Caco-2 (cell line): Measurements from ENCODE around the gene SCGB3A1. TPM values are rescaled to one million over a fixed set of nuclear protein-coding genes. Genes with fewer than 3 reads are reported as not detected.

Experiments used
- BruUV-seq: library from RNA; stranded (reverse); fragments of 400-500 nt; replicated peaks from 2 replicates; lab custom pipeline; 2021; lab: Mats Ljungman, UMichigan
- CTCF ChIA-PET: fragments of 300-600 bp; sonication (Branson Sonifier 250); formaldehyde crosslinking; loops from one replicate; lab custom pipeline; 2022; ENCODE audit warnings: antibody characterized with exemption; lab: Charles Lee
- POLR2A ChIA-PET: fragments of 300-600 bp; sonication (Branson Sonifier 250); formaldehyde crosslinking; loops from one replicate; lab custom pipeline; 2022; ENCODE audit warnings: antibody characterized with exemption; lab: Charles Lee
- DNase-seq, 2 experiments: peaks; one replicate each; pipeline versions ENCODE4 v3.0.0 to v3.0.0-alpha.2; 2020 to 2022
- H3K27me3 ChIP-seq: replicated peaks from 2 replicates; pipeline ENCODE4 v1.6.0; 2011; ENCODE audit warnings: low read length; ENCODE audit not compliant: control insufficient read depth, insufficient read depth
- H3K36me3 ChIP-seq: 2 replicates; pipeline ENCODE4 v1.5.1; 2011; ENCODE audit warnings: low read length; ENCODE audit not compliant: control insufficient read depth, insufficient read depth
- H3K4me1 ChIP-seq: fragments of 250-450 bp; sonication (Bioruptor Pico); 2 replicates; pipeline ENCODE4 v1.5.1; 2020; ENCODE audit warnings: mild to moderate bottlenecking
- H3K4me3 ChIP-seq: 2 replicates; pipeline ENCODE4 v1.5.1; 2011; ENCODE audit warnings: low read depth, mild to moderate bottlenecking, control low read depth, low read length
- H3K9me3 ChIP-seq: fragments of 250-450 bp; sonication (Bioruptor Pico); 2 replicates; pipeline ENCODE4 v1.5.1; 2020; ENCODE audit warnings: mild to moderate bottlenecking, moderate library complexity
- H3K27ac Mint-ChIP-seq: one replicate; pipeline ENCODE4 v1.8.0; 2022; ENCODE audit warnings: mixed read lengths; ENCODE audit not compliant: unreplicated experiment
- H3K27me3 Mint-ChIP-seq: one replicate; pipeline ENCODE4 v1.8.0; 2022; ENCODE audit warnings: mixed read lengths; ENCODE audit not compliant: insufficient read depth, unreplicated experiment
- H3K36me3 Mint-ChIP-seq: one replicate; pipeline ENCODE4 v1.8.0; 2022; ENCODE audit warnings: mild to moderate bottlenecking, mixed read lengths; ENCODE audit not compliant: insufficient read depth, unreplicated experiment
- H3K4me1 Mint-ChIP-seq: one replicate; pipeline ENCODE4 v1.8.0; 2022; ENCODE audit warnings: low read depth, mixed read lengths; ENCODE audit not compliant: unreplicated experiment
- H3K4me3 Mint-ChIP-seq: one replicate; pipeline ENCODE4 v1.8.0; 2022; ENCODE audit warnings: mild to moderate bottlenecking, moderate library complexity, mixed read lengths; ENCODE audit not compliant: unreplicated experiment
- H3K9me3 Mint-ChIP-seq: one replicate; pipeline ENCODE4 v1.8.0; 2022; ENCODE audit warnings: mixed read lengths; ENCODE audit not compliant: unreplicated experiment
- intact Hi-C: fragments of 100-400 bp; cut with micrococcal nuclease; formaldehyde crosslinking; loops from one replicate; pipeline ENCODE4 v1.10.0; 2022; ENCODE audit not compliant: unreplicated experiment
- total RNA-seq: library from RNA; stranded (reverse); gene quantifications from 2 replicates; pipeline ENCODE4 v1.2.3, GENCODE V29; 2022
- TF ChIP-seq, protein P1 (sequence below), 2 experiments: fragments of 200-600 bp in 1 of 2; IDR thresholded peaks; 1 replicate in 1 of 2; 2 replicates in 1 of 2; pipeline versions ENCODE4 v1.5.1 to v1.8.0; 2011 to 2022; ENCODE audit warnings: antibody characterized with exemption in 1 of 2, control low read depth in 1 of 2, inconsistent platforms in 1 of 2, low read depth in 1 of 2, low read length in 1 of 2, mild to moderate bottlenecking in 1 of 2, moderate library complexity in 1 of 2; ENCODE audit not compliant: insufficient read depth in 1 of 2, severe bottlenecking in 1 of 2, unreplicated experiment in 1 of 2

Gene SCGB3A1
- total RNA-seq, 1 experiment from 2014 or later, result not detected

DNA sequence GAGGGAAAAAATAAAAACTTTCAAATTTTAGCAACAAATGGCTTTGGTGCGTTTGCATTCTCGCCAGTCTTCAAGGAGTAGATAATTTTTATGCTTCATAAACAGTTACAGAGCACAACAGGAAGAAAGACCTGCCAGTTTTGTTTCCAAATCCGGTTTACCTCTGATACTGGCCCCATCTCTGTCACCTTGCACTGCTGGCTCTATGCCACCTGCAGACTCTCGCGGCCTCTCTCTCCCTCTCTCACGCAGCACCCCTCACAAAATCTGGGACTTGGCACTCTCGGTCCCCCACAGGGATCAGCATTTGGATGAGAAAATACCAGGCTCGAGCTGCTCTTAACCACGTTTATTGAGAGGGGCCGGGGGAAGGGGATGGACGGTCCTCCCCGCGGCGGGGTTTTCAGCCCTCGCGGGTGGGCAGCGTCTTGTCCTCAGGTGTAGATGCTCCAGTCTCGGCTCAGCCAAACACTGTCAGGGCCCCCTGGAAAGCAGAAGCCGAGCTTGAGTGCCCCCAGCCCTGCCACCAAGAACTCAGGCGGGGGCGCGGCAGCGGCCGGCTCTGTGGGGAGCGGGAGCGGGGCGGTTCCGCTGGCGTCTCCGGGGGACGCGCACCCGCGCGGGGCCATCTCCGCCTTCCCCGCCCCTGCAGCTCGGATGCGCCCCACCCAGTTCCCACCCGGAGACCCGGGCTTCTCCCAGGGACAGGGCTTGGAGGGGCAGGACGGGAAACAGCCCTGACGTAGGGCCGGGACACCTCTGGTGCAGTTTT lies 1.3 kb downstream of the SCGB3A1 start:
- Histone ChIP-seq H3K27me3 (no peaks in the 10 kb centered on the region; the same call in 1 of the 2 replicates), H3K4me1 (no peaks in the 10 kb centered on the region), H3K36me3 (no peaks in the 10 kb centered on the region), H3K9me3 (no peaks in the 10 kb centered on the region), H3K4me3 (no peak overlapping the region)
- Mint-ChIP-seq H3K36me3 (no peaks in the 10 kb centered on the region), H3K9me3 (no peaks in the 10 kb centered on the region), H3K4me3 (no peak overlapping the region), H3K27ac (no peak overlapping the region), H3K27me3 (peaks cover 5% of the 10 kb centered on the region), H3K4me1 (no peaks in the 10 kb centered on the region)
- TF ChIP-seq, protein P1, sequence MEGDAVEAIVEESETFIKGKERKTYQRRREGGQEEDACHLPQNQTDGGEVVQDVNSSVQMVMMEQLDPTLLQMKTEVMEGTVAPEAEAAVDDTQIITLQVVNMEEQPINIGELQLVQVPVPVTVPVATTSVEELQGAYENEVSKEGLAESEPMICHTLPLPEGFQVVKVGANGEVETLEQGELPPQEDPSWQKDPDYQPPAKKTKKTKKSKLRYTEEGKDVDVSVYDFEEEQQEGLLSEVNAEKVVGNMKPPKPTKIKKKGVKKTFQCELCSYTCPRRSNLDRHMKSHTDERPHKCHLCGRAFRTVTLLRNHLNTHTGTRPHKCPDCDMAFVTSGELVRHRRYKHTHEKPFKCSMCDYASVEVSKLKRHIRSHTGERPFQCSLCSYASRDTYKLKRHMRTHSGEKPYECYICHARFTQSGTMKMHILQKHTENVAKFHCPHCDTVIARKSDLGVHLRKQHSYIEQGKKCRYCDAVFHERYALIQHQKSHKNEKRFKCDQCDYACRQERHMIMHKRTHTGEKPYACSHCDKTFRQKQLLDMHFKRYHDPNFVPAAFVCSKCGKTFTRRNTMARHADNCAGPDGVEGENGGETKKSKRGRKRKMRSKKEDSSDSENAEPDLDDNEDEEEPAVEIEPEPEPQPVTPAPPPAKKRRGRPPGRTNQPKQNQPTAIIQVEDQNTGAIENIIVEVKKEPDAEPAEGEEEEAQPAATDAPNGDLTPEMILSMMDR (IDR thresholded peaks at IDR 0.05; ENCODE audit: insufficient read depth in 1 of 2, low read depth in 1 of 2, low read length in 1 of 2, severe bottlenecking in 1 of 2, unreplicated experiment in 1 of 2), result no peak
- ChIA-PET CTCF (no interaction called here), POLR2A (no interaction called here)
- intact Hi-C loops, result no loop called here
- no peak for DNase-seq
- BruUV-seq, result no TSS peak

DNA sequence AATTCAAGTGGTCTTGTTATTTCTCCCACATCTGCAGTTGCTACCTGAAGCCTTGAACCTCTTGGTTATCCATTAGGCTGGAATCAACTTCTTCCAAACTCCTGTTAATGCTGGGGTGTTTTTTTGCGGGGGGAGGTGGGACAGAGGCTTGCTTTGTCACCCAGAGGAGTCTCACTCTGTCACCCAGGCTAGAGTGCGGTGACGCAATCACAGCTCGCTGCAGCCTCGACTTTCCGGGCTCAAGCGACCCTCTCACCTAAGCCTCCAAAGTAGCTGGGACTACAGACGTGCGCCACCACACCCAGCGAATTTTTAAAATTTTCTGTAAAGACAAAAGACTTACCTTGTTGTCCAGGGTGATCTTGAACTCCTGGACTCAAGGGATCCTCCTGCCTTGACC lies 4.4 kb downstream of the SCGB3A1 start:
- Mint-ChIP-seq H3K27ac (no peak overlapping the region), H3K27me3 (peaks cover 2% of the 10 kb centered on the region), H3K4me1 (no peaks in the 10 kb centered on the region), H3K36me3 (no peaks in the 10 kb centered on the region), H3K4me3 (no peak overlapping the region), H3K9me3 (no peaks in the 10 kb centered on the region)
- no peaks in the 10 kb centered on the region for H3K36me3 ChIP-seq
- no peaks in the 10 kb centered on the region; the same call in 1 of the 2 replicates for H3K27me3 ChIP-seq
- TF ChIP-seq, protein P1 (IDR thresholded peaks at IDR 0.05; ENCODE audit: insufficient read depth in 1 of 2, low read depth in 1 of 2, low read length in 1 of 2, severe bottlenecking in 1 of 2, unreplicated experiment in 1 of 2), result no peak
- no TSS peak for BruUV-seq
- H3K4me3 ChIP-seq, result no peak overlapping the region
- ChIA-PET POLR2A (no interaction called here), CTCF (interaction anchor here (0.7 kb wide), 1 partner anchor 675 kb away, joined by 7 read pairs; no protein-coding TSS in a partner anchor)
- no peaks in the 10 kb centered on the region for H3K9me3 ChIP-seq
- H3K4me1 ChIP-seq, result no peaks in the 10 kb centered on the region
- no peak for DNase-seq
- intact Hi-C loops, result no loop called here

DNA sequence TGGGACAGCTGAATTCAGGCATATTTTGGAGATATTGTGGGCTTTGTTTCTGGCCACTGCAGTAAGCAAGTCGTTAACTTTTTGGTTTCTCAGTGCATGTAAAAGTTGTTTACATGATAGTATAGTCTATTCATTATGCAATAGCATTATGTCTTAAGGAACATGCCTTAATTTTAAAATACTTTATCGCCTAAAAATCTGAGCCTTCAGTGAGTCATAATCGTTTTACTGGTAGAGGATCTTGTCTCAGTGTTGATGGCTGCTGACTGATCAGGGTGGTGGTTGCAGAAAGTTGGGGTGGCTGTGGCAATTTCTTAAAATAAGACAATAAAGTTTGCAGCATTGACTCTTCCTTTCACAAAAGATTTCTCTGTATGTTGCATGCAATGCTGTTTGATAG lies 5.1 kb downstream of the SCGB3A1 start:
- Histone ChIP-seq H3K36me3 (no peaks in the 10 kb centered on the region), H3K4me3 (no peak overlapping the region), H3K4me1 (no peaks in the 10 kb centered on the region), H3K9me3 (no peaks in the 10 kb centered on the region), H3K27me3 (no peaks in the 10 kb centered on the region; the same call in 1 of the 2 replicates)
- TF ChIP-seq, protein P1 (IDR thresholded peaks at IDR 0.05; ENCODE audit: insufficient read depth in 1 of 2, low read depth in 1 of 2, low read length in 1 of 2, severe bottlenecking in 1 of 2, unreplicated experiment in 1 of 2), result no peak
- BruUV-seq, result no TSS peak
- intact Hi-C loops, result no loop called here
- no peaks in the 10 kb centered on the region for H3K9me3 Mint-ChIP-seq
- H3K4me1 Mint-ChIP-seq, result no peaks in the 10 kb centered on the region
- peaks cover 2% of the 10 kb centered on the region for H3K27me3 Mint-ChIP-seq
- no peak overlapping the region for H3K4me3 Mint-ChIP-seq
- H3K36me3 Mint-ChIP-seq, result no peaks in the 10 kb centered on the region
- no peak overlapping the region for H3K27ac Mint-ChIP-seq
- CTCF ChIA-PET, result no interaction called here
- POLR2A ChIA-PET, result no interaction called here
- no peak for DNase-seq
